Measurements from ENCODE around the gene NPY.

NPY gene

GRCh38 chr7:24336461-24336860 lies 52.5 kb downstream of the NPY start:
- Histone ChIP-seq H3K4me1 (ENCODE audit: control insufficient read depth, insufficient read depth, low read depth, low read length) (no peaks in the 10 kb centered on the region), H2BK5ac (ENCODE audit: low read depth, low read length, poor library complexity, severe bottlenecking) (no peak overlapping the region), H2AK5ac (ENCODE audit: low read length, severe bottlenecking) (no peak overlapping the region), H2BK120ac (ENCODE audit: low read depth, low read length) (no peak overlapping the region), H3K23ac (ENCODE audit: low read length in 2 of 2) (no peak overlapping the region), H3K27me3 (ENCODE audit: control insufficient read depth in 1 of 2, insufficient read depth in 1 of 2, low read length in 2 of 2) (peaks cover 0 to 8% of the 10 kb centered on the region in 2 experiments), H3K79me1 (replicated peaks; ENCODE audit: low read length, poor library complexity, severe bottlenecking) (no peaks in the 10 kb centered on the region), H2BK15ac (ENCODE audit: low read depth, poor library complexity, severe bottlenecking) (no peak overlapping the region), H3K18ac (ENCODE audit: low read depth in 1 of 2, low read length in 2 of 2) (no peak overlapping the region), H3K9me3 (ENCODE audit: control insufficient read depth, low read length) (no peaks in the 10 kb centered on the region), H4K8ac (ENCODE audit: low read length) (no peak overlapping the region), H3K4me3 (ENCODE audit: insufficient read depth in 1 of 2, low read depth in 1 of 2, low read length in 2 of 2) (no peak overlapping the region), H2AFZ (ENCODE audit: low read depth, low read length) (no peak overlapping the region), H3K27ac (ENCODE audit: low read length, poor library complexity, severe bottlenecking) (no peak overlapping the region), H3K9ac (ENCODE audit: low read length) (no peak overlapping the region), H3K14ac (ENCODE audit: low read length in 2 of 2) (no peak overlapping the region), H2BK12ac (ENCODE audit: low read length in 2 of 2) (no peak overlapping the region), H3K4ac (ENCODE audit: low read depth in 1 of 2, low read length in 2 of 2) (no peak overlapping the region), H4K91ac (ENCODE audit: low read length) (no peak overlapping the region), H3K4me2 (ENCODE audit: low read length, poor library complexity, severe bottlenecking) (no peak overlapping the region), H3K36me3 (ENCODE audit: control insufficient read depth in 1 of 2, insufficient read depth in 2 of 2, low read depth in 1 of 2, low read length in 2 of 2) (no peaks in the 10 kb centered on the region)
- DNase-seq: no peak
- 56% methylated on average over 8 of the region's 8 CpGs for whole genome bisulfite sequencing

- Histone ChIP-seq H3K9me3 (ENCODE audit: control insufficient read depth, low read length) (no peaks in the 10 kb centered on the region), H4K91ac (ENCODE audit: low read length) (no peak overlapping the region), H2AFZ (ENCODE audit: low read depth, low read length) (no peak overlapping the region), H3K9ac (ENCODE audit: low read length) (no peak overlapping the region), H4K8ac (ENCODE audit: low read length) (no peak overlapping the region), H3K27ac (ENCODE audit: low read length, poor library complexity, severe bottlenecking) (no peak overlapping the region), H3K27me3 (ENCODE audit: control insufficient read depth in 1 of 2, insufficient read depth in 1 of 2, low read length in 2 of 2) (peaks cover 0 to 8% of the 10 kb centered on the region in 2 experiments), H3K4me3 (ENCODE audit: insufficient read depth in 1 of 2, low read depth in 1 of 2, low read length in 2 of 2) (no peak overlapping the region), H2BK15ac (ENCODE audit: low read depth, poor library complexity, severe bottlenecking) (no peak overlapping the region), H3K4me2 (ENCODE audit: low read length, poor library complexity, severe bottlenecking) (no peak overlapping the region), H3K23ac (ENCODE audit: low read length in 2 of 2) (no peak overlapping the region), H2BK12ac (ENCODE audit: low read length in 2 of 2) (no peak overlapping the region), H3K4me1 (ENCODE audit: control insufficient read depth, insufficient read depth, low read depth, low read length) (no peaks in the 10 kb centered on the region), H3K18ac (ENCODE audit: low read depth in 1 of 2, low read length in 2 of 2) (no peak overlapping the region), H3K14ac (ENCODE audit: low read length in 2 of 2) (no peak overlapping the region), H2BK120ac (ENCODE audit: low read depth, low read length) (no peak overlapping the region), H2AK5ac (ENCODE audit: low read length, severe bottlenecking) (no peak overlapping the region), H3K36me3 (ENCODE audit: control insufficient read depth in 1 of 2, insufficient read depth in 2 of 2, low read depth in 1 of 2, low read length in 2 of 2) (no peaks in the 10 kb centered on the region), H2BK5ac (ENCODE audit: low read depth, low read length, poor library complexity, severe bottlenecking) (no peak overlapping the region), H3K4ac (ENCODE audit: low read depth in 1 of 2, low read length in 2 of 2) (no peak overlapping the region), H3K79me1 (replicated peaks; ENCODE audit: low read length, poor library complexity, severe bottlenecking) (no peaks in the 10 kb centered on the region)
- no peak for DNase-seq
- 21% methylated on average over 4 of the region's 6 CpGs for WGBS
These were observed 53.2 kb downstream of the NPY start for GRCh38 chr7:24337180-24337579.

- Histone ChIP-seq H3K27me3 (ENCODE audit: control insufficient read depth in 1 of 2, insufficient read depth in 1 of 2, low read length in 2 of 2) (peaks cover 0 to 8% of the 10 kb centered on the region in 2 experiments), H3K23ac (ENCODE audit: low read length in 2 of 2) (no peak overlapping the region), H2AK5ac (ENCODE audit: low read length, severe bottlenecking) (no peak overlapping the region), H3K27ac (ENCODE audit: low read length, poor library complexity, severe bottlenecking) (no peak overlapping the region), H3K4ac (ENCODE audit: low read depth in 1 of 2, low read length in 2 of 2) (no peak overlapping the region), H3K4me2 (ENCODE audit: low read length, poor library complexity, severe bottlenecking) (no peak overlapping the region), H3K9ac (ENCODE audit: low read length) (no peak overlapping the region), H2BK120ac (ENCODE audit: low read depth, low read length) (no peak overlapping the region), H3K4me1 (ENCODE audit: control insufficient read depth, insufficient read depth, low read depth, low read length) (no peaks in the 10 kb centered on the region), H3K36me3 (ENCODE audit: control insufficient read depth in 1 of 2, insufficient read depth in 2 of 2, low read depth in 1 of 2, low read length in 2 of 2) (no peaks in the 10 kb centered on the region), H3K18ac (ENCODE audit: low read depth in 1 of 2, low read length in 2 of 2) (no peak overlapping the region), H3K9me3 (ENCODE audit: control insufficient read depth, low read length) (no peaks in the 10 kb centered on the region), H2BK5ac (ENCODE audit: low read depth, low read length, poor library complexity, severe bottlenecking) (no peak overlapping the region), H3K14ac (ENCODE audit: low read length in 2 of 2) (no peak overlapping the region), H4K8ac (ENCODE audit: low read length) (no peak overlapping the region), H2BK12ac (ENCODE audit: low read length in 2 of 2) (no peak overlapping the region), H3K4me3 (ENCODE audit: insufficient read depth in 1 of 2, low read depth in 1 of 2, low read length in 2 of 2) (no peak overlapping the region), H2AFZ (ENCODE audit: low read depth, low read length) (no peak overlapping the region), H4K91ac (ENCODE audit: low read length) (no peak overlapping the region), H2BK15ac (ENCODE audit: low read depth, poor library complexity, severe bottlenecking) (no peak overlapping the region), H3K79me1 (replicated peaks; ENCODE audit: low read length, poor library complexity, severe bottlenecking) (no peaks in the 10 kb centered on the region)
- 90% methylated on average over 5 of the region's 5 CpGs for WGBS
- no peak for DNase-seq
These were observed 55.6 kb downstream of the NPY start for GRCh38 chr7:24339575-24339974.

GRCh38 chr7:24340727-24341126 lies 56.7 kb downstream of the NPY start:
- no peak overlapping the region for H3K23ac ChIP-seq (ENCODE audit: low read length in 2 of 2)
- no peaks in the 10 kb centered on the region for H3K9me3 ChIP-seq (ENCODE audit: control insufficient read depth, low read length)
- H3K36me3 ChIP-seq (ENCODE audit: control insufficient read depth in 1 of 2, insufficient read depth in 2 of 2, low read depth in 1 of 2, low read length in 2 of 2): no peaks in the 10 kb centered on the region
- H2BK12ac ChIP-seq (ENCODE audit: low read length in 2 of 2): no peak overlapping the region
- no peaks in the 10 kb centered on the region for H3K79me1 ChIP-seq (replicated peaks; ENCODE audit: low read length, poor library complexity, severe bottlenecking)
- no peak overlapping the region for H4K8ac ChIP-seq (ENCODE audit: low read length)
- no peak overlapping the region for H3K4ac ChIP-seq (ENCODE audit: low read depth in 1 of 2, low read length in 2 of 2)
- H3K4me3 ChIP-seq (ENCODE audit: insufficient read depth in 1 of 2, low read depth in 1 of 2, low read length in 2 of 2): no peak overlapping the region
- H3K9ac ChIP-seq (ENCODE audit: low read length): no peak overlapping the region
- H4K91ac ChIP-seq (ENCODE audit: low read length): no peak overlapping the region
- no peak overlapping the region for H3K4me2 ChIP-seq (ENCODE audit: low read length, poor library complexity, severe bottlenecking)
- no peak overlapping the region for H2BK120ac ChIP-seq (ENCODE audit: low read depth, low read length)
- no peak overlapping the region for H3K18ac ChIP-seq (ENCODE audit: low read depth in 1 of 2, low read length in 2 of 2)
- peaks cover 0 to 8% of the 10 kb centered on the region in 2 experiments for H3K27me3 ChIP-seq (ENCODE audit: control insufficient read depth in 1 of 2, insufficient read depth in 1 of 2, low read length in 2 of 2)
- H3K4me1 ChIP-seq (ENCODE audit: control insufficient read depth, insufficient read depth, low read depth, low read length): no peaks in the 10 kb centered on the region
- no peak overlapping the region for H2BK15ac ChIP-seq (ENCODE audit: low read depth, poor library complexity, severe bottlenecking)
- WGBS: 86% methylated on average over 3 of the region's 3 CpGs
- no peak overlapping the region for H2AFZ ChIP-seq (ENCODE audit: low read depth, low read length)
- no peak for DNase-seq
- no peak overlapping the region for H2BK5ac ChIP-seq (ENCODE audit: low read depth, low read length, poor library complexity, severe bottlenecking)
- H3K14ac ChIP-seq (ENCODE audit: low read length in 2 of 2): no peak overlapping the region
- no peak overlapping the region for H2AK5ac ChIP-seq (ENCODE audit: low read length, severe bottlenecking)
- H3K27ac ChIP-seq (ENCODE audit: low read length, poor library complexity, severe bottlenecking): no peak overlapping the region

Data from mesenchymal stem cell (in vitro differentiated cells and primary cell).